Stimulated activated CD4-positive, alpha-beta T cell treated with anti-CD3 and anti-CD28 coated beads, Interleukin-4, amount 100 ng/mL, for 1 hour (primary cell): ENCODE results near the gene AREL1.

Experiments used
- DNase-seq: peaks from one replicate; pipeline ENCODE4 v3.0.0-alpha.2; 2020

AREL1 gene

GRCh38 chr14:74634964-74635363, 77.9 kb downstream of the AREL1 start:
- DNase-seq = no peak

- DNase-seq = no peak
Measured at GRCh38 chr14:74634481-74634880, 78.4 kb downstream of the AREL1 start.

GRCh38 chr14:74630881-74631690, 81.8 kb downstream of the AREL1 start:
- DNase-seq = no peak

- DNase-seq = no peak
Measured at GRCh38 chr14:74628418-74628817, 84.5 kb downstream of the AREL1 start.

GRCh38 chr14:74627076-74627475, 85.8 kb downstream of the AREL1 start:
- no peak for DNase-seq

DNA sequence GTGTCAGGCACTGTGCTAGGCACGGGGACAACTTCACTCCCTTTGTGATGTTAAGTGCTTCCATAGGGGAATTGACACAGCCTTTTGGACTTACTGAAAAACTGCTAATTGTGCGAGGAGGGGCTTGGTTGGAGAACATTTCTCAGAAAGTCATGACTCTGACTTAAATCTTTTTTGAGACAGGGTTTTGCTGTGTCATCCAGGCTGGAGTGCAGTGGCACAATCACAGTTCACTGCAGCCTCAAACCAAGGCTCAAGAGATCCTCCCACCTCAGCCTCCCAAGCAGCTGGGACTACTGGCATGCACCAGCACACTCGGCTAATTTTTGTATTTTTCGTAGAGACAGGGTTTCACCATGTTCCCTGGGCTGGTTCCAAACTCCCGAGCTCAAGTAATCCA, 90.6 kb downstream of the AREL1 start:
- DNase-seq = no peak

DNA sequence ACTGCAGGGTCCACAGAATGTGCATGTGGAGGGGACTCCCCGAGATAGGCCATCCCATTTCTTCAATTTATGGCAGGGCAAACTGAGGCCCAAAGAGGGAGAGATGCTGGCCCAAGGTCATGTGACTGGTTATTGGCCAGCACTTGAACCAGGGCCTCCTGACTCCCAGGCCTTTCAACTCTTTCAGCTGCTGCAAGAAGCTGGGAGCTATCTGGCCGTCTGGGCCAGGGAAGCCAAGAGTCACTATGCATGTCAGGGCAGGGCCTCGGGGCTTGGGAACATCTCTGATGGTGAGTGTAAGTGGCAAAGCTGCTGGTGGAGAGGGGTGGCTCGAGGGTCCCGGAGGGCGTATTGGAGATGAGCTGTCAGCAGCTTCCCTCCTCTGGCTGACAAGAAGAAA, 91.3 kb downstream of the AREL1 start:
- DNase-seq = no peak

DNA sequence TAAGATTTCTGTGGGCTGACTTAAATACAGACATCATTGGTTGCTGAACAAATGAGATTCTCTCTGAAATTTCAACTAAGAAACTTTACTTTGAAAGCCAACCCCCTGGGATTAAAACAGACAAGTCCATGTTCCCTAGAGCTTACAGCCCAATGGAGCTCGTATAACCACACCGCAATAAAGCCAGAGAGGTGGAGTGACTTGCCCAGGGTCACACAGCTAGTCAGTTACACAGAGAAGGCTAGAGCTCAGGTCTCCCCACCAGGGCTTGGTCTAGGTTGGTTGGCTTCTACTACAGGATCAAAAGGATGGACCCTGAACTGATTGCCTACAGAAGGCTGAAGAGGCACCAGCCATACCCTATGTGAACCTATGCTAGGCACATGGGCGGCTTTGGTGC, 92.0 kb downstream of the AREL1 start:
- DNase-seq = no peak

DNA sequence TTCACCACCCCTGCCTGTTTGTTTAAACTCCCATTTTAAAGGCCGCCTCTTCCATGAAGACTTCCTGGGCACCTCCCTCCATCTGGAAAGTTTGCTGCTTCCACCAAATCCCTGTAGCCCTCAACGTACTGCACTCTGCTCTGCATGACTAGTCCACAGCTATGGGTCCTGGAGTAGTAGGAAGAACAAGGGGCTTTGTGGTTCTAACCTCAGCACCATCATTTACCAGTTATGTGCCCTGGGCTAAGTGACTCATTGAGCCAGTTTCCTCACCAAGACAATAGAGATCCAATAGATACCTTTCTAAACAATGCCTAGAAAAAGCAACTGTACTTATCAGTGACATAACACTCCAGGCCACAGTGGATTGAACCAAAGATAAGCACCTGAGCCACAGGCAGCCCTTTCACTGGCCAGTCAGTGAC, 92.4 kb downstream of the AREL1 start:
- no peak for DNase-seq

GRCh38 chr14:74619672-74620131, 93.2 kb downstream of the AREL1 start:
- DNase-seq = no peak

GRCh38 chr14:74618078-74618952, 94.6 kb downstream of the AREL1 start:
- DNase-seq = peak; percentile 43

GRCh38 chr14:74616996-74617700, 95.7 kb downstream of the AREL1 start:
- DNase-seq = no peak

GRCh38 chr14:74616507-74616906, 96.4 kb downstream of the AREL1 start:
- peak; percentile 22 for DNase-seq

GRCh38 chr14:74615735-74616134, 97.1 kb downstream of the AREL1 start:
- no peak for DNase-seq

- no peak for DNase-seq
Measured at GRCh38 chr14:74614508-74615495, 98.1 kb downstream of the AREL1 start.

DNA sequence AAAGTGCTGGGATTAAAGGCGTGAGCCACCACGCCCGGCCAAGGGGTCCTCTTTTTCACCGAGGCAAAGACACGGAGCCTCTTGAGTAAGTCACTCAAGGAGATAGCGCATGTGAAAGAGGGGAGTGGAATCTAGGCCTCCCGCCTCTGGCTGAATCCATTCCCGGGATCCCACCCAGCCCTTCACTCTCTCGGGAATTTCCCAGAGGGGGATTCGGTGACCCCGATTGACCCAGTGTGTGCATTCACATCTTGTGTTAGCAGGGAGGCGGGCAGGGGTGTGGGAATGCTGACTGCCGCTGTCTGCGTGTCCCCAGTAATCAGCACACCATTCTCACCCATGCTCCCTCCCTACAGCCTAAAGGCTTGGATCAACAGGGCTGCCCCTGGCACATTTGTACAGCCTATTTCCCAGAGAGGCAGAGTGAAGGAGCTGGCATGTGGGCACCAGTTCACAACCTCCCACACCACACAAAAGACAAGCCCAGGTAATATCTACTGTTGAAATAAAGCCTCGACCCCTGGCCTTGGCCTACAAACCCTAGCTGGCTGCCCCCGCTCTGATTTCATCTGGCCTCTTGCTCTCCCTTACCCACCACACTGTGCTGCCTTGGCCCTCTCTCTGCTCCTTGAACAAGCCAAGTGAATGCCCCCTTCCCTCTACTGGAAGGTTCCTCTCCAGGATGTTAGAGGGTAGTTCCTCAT, 99.5 kb downstream of the AREL1 start:
- no peak for DNase-seq

DNA sequence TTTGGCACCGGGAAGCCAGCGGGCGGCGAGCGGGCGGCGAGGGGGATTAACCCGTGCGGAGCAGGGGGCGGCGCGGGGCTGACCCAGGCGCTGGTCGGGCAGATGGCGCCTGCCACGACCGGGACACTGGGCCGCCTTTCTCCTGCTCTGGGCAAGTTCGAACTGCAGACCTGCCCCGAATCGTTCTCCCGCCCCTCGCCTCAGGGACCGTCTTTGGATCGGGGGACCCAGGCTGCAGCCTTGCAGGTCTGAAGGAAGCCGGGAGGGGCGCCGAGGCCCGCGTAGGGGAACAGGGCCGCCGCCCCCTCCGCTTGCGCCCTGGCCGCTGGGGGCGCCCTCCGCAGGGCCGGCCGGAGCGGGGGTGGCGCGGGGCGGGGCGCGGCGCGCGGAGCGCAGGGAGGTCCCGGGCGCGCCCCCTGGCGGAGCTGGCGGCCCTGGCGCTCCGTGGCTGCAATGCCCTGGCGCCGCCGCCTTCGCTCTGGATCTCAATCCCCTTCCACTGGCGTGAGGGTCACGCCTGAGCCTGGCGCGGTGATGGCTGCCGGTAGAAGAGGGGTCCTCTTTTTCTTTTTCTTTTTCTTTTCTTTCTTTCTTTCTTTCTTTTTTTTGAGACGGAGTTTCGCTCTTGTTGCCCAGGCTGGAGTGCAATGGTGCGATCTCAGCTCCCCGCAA, 100.4 kb downstream of the AREL1 start:
- DNase-seq = peak; percentile 87

DNA sequence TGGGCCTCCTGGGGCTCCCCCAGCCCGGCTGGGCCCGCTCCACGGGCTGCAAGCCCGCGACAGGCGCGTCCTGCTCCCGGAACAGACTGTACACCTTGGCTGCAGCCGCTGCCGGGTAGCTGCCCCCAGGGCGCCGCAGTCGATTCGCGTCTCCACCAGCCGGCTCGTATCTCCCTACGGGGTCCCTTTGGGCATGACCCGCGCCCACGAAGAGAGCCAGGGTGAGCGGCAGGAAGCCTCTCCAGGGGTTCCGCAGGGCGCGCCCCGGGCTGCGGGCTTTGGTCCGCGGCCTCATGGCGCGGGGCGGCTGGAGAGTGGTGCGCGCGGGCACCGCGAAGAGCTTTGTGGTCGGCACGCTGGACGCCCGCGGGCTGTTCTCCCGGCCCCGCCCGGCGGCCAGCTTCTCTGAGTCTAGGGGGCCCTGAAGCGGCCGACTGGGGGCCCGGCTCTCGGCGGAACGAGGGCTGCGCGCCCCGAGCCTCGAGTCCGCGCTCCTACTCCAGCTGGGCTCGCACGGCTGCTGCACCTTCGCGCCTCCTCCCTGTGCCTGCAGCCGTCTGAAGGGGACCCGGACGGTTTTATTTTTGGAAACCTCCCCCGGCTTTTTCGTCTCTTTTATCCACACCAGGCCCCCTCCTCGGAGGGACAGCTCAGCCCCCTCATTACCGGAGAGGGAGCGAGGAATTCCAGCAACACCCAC, 101.1 kb downstream of the AREL1 start, which contains the start of gene LTBP2:
Gene LTBP2, minus strand, starts transcription at position 588 of the 700 bp plus-strand sequence. Its CDS starts 293 bp downstream, at position 295.
- peak; percentile 28 for DNase-seq
